AG09319 (cell line): ENCODE results near the gene CNIH4.

Source experiments
- DNase-seq: peaks from one replicate; pipeline ENCODE4 v3.0.0-alpha.2; 2010; ENCODE audit warnings: low read depth; ENCODE audit errors: extremely low read depth
- TF ChIP-seq, protein P1 (sequence below): IDR thresholded peaks from 2 replicates; pipeline ENCODE4 v1.5.1; 2011; ENCODE audit warnings: low read depth, mild to moderate bottlenecking, inconsistent platforms, low read length, moderate library complexity

CNIH4 gene

GRCh38 chr1:224353975-224354925, 2.4 kb upstream of the CNIH4 start:
- TF ChIP-seq, protein P1, sequence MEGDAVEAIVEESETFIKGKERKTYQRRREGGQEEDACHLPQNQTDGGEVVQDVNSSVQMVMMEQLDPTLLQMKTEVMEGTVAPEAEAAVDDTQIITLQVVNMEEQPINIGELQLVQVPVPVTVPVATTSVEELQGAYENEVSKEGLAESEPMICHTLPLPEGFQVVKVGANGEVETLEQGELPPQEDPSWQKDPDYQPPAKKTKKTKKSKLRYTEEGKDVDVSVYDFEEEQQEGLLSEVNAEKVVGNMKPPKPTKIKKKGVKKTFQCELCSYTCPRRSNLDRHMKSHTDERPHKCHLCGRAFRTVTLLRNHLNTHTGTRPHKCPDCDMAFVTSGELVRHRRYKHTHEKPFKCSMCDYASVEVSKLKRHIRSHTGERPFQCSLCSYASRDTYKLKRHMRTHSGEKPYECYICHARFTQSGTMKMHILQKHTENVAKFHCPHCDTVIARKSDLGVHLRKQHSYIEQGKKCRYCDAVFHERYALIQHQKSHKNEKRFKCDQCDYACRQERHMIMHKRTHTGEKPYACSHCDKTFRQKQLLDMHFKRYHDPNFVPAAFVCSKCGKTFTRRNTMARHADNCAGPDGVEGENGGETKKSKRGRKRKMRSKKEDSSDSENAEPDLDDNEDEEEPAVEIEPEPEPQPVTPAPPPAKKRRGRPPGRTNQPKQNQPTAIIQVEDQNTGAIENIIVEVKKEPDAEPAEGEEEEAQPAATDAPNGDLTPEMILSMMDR: no peak
- no peak for DNase-seq

DNA sequence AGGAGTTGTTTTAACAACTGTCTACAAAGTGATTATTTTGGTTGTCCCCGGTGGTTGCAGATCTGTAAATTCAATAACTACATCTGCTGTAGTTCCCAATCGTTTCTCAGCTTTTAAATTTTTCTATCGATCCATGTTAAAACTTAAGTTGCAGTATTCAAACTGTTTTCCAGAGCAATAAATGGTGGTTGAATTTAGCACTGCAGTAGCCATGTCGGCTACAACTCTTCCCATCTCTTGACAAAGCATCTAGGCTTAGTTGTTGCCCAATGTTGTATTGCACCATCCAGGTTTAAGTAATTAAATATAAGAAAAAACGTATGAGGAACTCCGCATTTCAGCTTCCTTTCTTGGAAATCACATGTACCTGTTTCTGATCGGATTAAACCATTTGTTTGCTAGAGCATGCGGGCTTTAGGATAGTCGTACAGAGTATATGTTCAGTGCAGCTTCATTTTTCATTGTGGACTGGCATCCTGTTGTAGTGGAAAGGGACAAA, 996 bp downstream of the CNIH4 start:
- DNase-seq: peak; percentile 56
- TF ChIP-seq, protein P1: no peak

DNA sequence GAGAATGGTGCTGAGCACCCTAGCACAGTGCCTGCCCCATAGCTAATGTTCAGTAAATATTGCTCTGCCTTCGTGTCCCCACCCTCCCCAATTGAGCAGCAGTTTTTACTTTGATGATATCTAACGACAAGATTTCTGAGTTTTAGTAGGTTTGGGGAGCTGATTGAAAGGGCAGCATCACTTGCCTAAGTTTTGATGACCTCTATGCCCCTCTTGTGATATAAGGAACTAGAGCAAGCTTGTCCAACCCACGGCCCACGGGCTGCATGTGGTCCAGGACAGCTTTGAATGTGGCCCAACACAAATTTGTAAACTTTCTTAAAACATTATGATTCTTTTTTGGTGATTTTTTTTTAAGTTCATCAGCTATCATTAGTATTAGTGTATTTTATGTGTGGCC, 1.6 kb downstream of the CNIH4 start:
- DNase-seq: no peak
- TF ChIP-seq, protein P1: no peak

GRCh38 chr1:224359207-224359606, 2.5 kb downstream of the CNIH4 start:
- TF ChIP-seq, protein P1: no peak
- DNase-seq: no peak

- DNase-seq: no peak
These were observed 11.7 kb downstream of the CNIH4 start for GRCh38 chr1:224368409-224368808.

DNA sequence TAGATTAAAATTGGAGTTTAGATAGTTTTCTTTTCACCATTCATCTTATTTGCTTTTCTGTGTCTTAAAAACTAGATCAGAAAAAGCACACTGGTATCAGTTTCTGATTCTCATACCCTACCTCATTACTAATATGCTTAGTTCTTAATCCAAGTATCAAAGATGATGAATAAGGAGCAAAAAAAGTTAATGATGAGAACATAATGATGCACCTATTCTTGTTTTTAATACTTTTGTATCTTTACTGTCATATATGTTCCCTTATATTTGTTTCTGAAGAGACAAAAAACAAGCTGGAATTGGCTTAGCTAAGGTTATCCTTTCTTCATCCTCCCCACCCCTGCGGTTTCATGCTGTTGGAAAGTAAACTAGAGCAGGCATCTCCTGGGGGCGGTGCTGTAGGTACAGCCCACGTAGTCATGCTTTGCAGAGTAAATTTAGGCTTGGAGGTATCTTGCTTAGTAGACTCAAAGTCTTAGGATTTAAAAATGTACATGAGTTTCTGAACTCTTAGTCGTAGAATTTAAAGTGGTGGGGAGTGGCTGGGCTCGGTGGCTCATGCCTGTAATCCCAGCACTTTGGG, 16.4 kb downstream of the CNIH4 start:
- TF ChIP-seq, protein P1: no peak
- DNase-seq: no peak

More at GRCh38 chr1:224368409-224368808, 11.7 kb downstream of the CNIH4 start:
- TF ChIP-seq, protein P1: no peak

DNA sequence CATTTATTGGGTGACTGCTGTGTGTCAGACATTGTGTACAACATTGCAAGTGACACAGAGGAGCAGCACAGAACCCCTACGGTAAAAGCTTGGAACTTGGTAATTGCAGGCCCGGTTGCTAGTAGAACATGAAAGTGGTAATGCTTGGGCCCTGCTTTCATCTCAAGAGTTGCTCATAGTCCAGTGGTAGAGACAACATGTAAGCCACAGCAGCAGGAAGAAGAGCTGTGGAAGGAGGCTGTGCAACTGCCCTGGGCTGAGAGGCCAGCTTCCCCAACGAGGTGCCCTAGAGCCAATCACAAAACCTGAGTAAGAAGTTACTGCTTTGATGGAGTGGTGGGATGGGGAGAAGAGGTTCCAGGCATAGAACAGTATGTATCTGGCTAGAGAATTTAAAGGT, 18.4 kb downstream of the CNIH4 start:
- no peak for DNase-seq

More for the DNA sequence above, 18.4 kb downstream of the CNIH4 start:
- TF ChIP-seq, protein P1: no peak
